Mucosa of descending colon (tissue), 3 donors: ENCODE measurements around the gene SH3GLB2. TPM values are rescaled to one million over a fixed set of nuclear protein-coding genes. Genes with fewer than 3 reads are reported as not detected.

Experiments
- ATAC-seq: fragments of 200-7000 bp; cut with Tn5 transposase; one replicate; pipeline ENCODE4 v1.9.1; 2020; ENCODE audit warnings: mild to moderate bottlenecking, moderate library complexity
- DNase-seq, 3 donors: peaks; one replicate each; pipeline ENCODE4 v3.0.0-alpha.2; 2020
- H3K36me3 ChIP-seq: fragments of 200-600 bp; one replicate; pipeline ENCODE4 v1.8.0; 2021; ENCODE audit warnings: low read depth, mild to moderate bottlenecking
- H3K4me1 ChIP-seq: fragments of 200-600 bp; one replicate; pipeline ENCODE4 v1.8.0; 2021; ENCODE audit warnings: low read depth, mild to moderate bottlenecking
- H3K4me3 ChIP-seq: fragments of 200-600 bp; one replicate; pipeline ENCODE4 v1.8.0; 2021; ENCODE audit warnings: mild to moderate bottlenecking
- H3K9me3 ChIP-seq: fragments of 200-600 bp; one replicate; pipeline ENCODE4 v1.8.0; 2021; ENCODE audit warnings: mild to moderate bottlenecking
- intact Hi-C, 2 donors: fragments of 100-400 bp; cut with DNase I in 1 of 2; cut with micrococcal nuclease in 1 of 2; formaldehyde crosslinking; loops; one replicate each; pipeline versions ENCODE4 v1.11.0 to v1.11.1; 2022; cut with DNase I, micrococcal nuclease
- total RNA-seq, 3 donors: library from RNA; stranded (reverse); fragmentation: NEBNext Ultra II Directional in 2 of 3; extraction: Animal tissue kit (Norgen Biotek cat#: 25700) in 2 of 3; gene quantifications; one replicate each; pipeline versions ENCODE4 v1.2.1 to v1.2.4, GENCODE V29; 2021 to 2023
- TF ChIP-seq, protein P1 (sequence below): fragments of 200-600 bp; IDR thresholded peaks from one replicate; pipeline ENCODE4 v1.8.0; 2022; ENCODE audit warnings: antibody characterized with exemption, mild to moderate bottlenecking
- donor health status: DM: no; HTN: no; CAD: no; lungs with moderate emphysema.
- donor health status: DM: no; HTN: no; CAD: no.
- donor health status: DM: no; HTN: yes; CAD: no.

SH3GLB2 gene
- total RNA-seq, 3 donors from 2014 or later: 107 to 158 (median 128) TPM

GRCh38 chr9:129073404-129073803 is 45.3 kb upstream of the SH3GLB2 start:
- no peaks in the 10 kb centered on the region for H3K9me3 ChIP-seq
- H3K36me3 ChIP-seq: no peaks in the 10 kb centered on the region
- DNase-seq (no peak), ATAC-seq (no peak)
- H3K4me3 ChIP-seq: no peak overlapping the region
- intact Hi-C loops: no loop called here
- H3K4me1 ChIP-seq: peaks cover 25% of the 10 kb centered on the region
- TF ChIP-seq, protein P1, sequence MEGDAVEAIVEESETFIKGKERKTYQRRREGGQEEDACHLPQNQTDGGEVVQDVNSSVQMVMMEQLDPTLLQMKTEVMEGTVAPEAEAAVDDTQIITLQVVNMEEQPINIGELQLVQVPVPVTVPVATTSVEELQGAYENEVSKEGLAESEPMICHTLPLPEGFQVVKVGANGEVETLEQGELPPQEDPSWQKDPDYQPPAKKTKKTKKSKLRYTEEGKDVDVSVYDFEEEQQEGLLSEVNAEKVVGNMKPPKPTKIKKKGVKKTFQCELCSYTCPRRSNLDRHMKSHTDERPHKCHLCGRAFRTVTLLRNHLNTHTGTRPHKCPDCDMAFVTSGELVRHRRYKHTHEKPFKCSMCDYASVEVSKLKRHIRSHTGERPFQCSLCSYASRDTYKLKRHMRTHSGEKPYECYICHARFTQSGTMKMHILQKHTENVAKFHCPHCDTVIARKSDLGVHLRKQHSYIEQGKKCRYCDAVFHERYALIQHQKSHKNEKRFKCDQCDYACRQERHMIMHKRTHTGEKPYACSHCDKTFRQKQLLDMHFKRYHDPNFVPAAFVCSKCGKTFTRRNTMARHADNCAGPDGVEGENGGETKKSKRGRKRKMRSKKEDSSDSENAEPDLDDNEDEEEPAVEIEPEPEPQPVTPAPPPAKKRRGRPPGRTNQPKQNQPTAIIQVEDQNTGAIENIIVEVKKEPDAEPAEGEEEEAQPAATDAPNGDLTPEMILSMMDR: no peak

DNA sequence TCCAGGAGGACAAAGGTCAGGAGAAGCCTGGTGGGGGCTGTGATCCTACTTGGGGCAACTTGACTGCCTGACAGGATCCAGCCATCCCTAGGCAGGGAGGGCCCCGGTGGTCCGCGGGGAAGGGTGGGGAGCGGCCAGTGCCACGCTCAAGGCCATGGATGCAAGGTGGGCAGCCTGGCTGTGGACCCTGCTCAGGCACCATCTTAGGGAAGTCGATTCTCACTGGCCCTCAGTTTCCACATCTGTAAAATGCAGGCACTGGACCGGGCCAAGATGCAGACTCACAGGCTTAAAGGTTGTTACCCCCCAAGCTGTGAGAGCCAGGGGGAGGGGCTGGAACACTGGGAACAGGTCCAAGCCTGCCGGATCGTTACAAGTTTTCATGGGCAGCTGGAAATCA is 44.0 kb upstream of the SH3GLB2 start:
- TF ChIP-seq, protein P1: no peak
- no peaks in the 10 kb centered on the region for H3K36me3 ChIP-seq
- H3K4me1 ChIP-seq: peaks cover 17% of the 10 kb centered on the region
- H3K4me3 ChIP-seq: no peak overlapping the region
- intact Hi-C loops: no loop called here
- H3K9me3 ChIP-seq: no peaks in the 10 kb centered on the region
- ATAC-seq (no peak), DNase-seq (peak in 1 of 3 donors; percentile 25)

DNA sequence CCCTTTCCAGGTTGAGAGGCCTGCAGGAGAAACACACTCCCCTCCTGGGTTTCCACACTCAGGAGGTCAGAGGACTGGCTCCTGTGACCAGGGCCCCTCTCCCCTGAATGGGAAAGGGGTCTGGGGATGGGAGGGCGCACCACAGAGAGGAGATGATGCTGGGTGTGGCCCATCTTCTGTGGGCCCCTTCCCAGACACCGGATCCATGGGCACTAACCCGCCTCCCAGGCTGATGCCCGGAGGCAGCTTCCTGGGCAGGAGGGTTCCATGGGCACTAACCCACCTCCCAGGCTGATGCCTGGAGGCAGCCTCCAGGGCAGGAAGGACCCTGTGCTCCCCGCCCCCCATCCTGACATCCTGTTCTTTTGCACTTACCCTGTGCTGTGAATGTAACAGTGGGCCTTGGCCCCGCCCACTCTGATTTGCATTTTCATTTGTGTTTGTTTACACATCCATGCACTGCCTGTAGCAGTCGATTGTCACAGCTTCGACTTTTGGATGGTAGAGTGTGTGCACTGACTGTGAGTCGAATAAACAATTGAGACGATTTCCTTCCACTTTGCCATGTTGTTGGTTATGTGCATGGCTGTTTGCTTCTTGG is 43.5 kb upstream of the SH3GLB2 start:
- ATAC-seq: no peak
- Histone ChIP-seq H3K4me1 (peaks cover 14% of the 10 kb centered on the region), H3K4me3 (no peak overlapping the region), H3K9me3 (no peaks in the 10 kb centered on the region), H3K36me3 (no peaks in the 10 kb centered on the region)
- DNase-seq: peak in 2 of 3 donors; percentile 38 to 39
- intact Hi-C loops: no loop called here
- TF ChIP-seq, protein P1: no peak

DNA sequence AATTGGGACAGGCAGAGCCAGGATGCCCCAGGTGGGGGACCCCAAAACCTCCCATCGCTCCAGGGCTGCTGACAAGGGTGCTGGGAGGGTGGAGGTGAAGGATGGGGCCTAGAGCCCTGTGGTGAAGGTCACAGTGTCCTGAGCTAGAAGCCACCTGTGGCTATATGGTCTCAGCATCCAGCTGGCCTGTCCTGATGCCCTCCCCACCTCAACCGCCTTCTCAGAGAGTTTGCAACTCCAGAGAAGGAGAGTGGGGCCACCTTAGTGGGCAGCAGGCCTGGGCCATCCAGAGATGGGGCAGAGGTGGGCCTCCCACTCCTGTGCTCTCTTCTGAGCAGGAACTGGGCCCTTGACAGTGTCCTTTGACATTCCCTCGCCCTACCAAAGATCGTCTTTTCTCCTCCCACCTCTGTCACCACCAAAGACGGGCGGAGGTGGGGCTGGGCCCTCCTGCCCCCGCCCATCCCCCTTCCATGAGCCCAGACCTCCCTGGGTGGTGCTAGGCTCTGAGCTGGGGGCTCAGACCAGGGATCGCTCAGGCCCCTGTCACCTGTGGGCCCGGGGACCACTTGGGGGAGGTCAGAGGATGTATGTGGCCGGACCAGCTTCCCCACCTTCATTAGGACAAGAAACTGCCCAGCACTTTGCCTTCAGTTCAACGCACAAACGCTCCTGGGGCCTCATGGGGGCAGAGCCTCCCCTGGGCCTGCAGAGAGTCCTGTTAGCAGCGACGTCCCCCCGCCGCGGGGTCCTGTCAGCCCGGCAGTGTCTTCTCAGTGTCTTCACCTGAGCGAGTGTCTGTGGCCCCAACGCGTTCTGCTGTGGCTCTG is 42.8 kb upstream of the SH3GLB2 start:
- TF ChIP-seq, protein P1: no peak
- no peaks in the 10 kb centered on the region for H3K36me3 ChIP-seq
- peak in 1 of 3 donors; percentile 25 for DNase-seq
- intact Hi-C loops: no loop called here
- peaks cover 7% of the 10 kb centered on the region for H3K4me1 ChIP-seq
- ATAC-seq: no peak
- no peak overlapping the region for H3K4me3 ChIP-seq
- no peaks in the 10 kb centered on the region for H3K9me3 ChIP-seq

DNA sequence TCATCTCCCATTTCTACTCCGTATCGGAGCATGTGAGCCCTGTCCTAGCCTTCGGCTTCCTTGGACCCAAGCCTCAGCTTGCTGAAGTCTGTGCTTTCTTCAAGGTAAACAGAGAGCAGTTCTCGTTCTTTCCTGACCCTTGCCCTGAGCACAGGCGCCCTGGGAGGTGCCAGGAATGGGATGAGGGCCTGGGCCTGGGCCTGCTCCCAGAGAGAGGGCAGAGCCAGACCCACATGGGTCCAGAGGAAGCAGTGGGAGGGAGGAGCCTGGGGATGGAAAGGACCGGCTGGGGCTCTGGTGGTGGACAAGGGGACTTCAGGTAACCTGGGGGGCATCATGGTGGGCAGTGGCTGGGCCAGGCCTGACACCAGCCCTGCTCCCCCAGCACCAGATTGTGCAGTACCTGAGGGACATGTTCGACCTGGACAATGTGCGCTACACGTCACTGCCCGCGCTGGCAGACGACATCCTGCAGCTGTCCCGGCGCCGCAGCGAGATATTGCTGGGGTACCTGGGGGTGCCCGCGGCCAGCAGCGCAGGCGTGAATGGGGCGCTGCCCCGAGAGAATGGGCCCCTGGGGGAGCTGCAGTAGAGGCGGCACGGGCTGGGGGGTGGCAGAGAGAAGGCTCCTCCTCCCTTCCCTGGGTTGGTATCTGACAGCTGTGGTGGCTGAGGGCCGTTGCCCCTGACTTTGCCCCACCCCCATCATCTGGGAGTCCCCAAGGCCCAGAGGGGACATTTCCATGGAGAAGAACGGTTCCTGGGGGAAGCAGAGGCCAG is 41.9 kb upstream of the SH3GLB2 start:
- TF ChIP-seq, protein P1: no peak
- H3K4me1 ChIP-seq: peaks cover 5% of the 10 kb centered on the region
- no peaks in the 10 kb centered on the region for H3K9me3 ChIP-seq
- peaks cover 5% of the 10 kb centered on the region for H3K36me3 ChIP-seq
- ATAC-seq: peak; percentile 27
- peak in 1 of 3 donors; percentile 50 for DNase-seq
- intact Hi-C loops: no loop called here
- no peak overlapping the region for H3K4me3 ChIP-seq
